K562 (cell line): ENCODE data around the gene CDCP1. TPM values are rescaled to one million over a fixed set of nuclear protein-coding genes. Genes with fewer than 3 reads are reported as not detected.

Source experiments
- MAZ ChIP-seq, 2 experiments: fragments of 450-650 bp in 1 of 2; sonication (generic) in 1 of 2; formaldehyde crosslinking; IDR thresholded peaks in 1 of 2; conservative IDR thresholded peaks in 1 of 2; 2 replicates each; pipeline versions ENCODE4 v1.4.0 to v1.5.0; 2020; ENCODE audit warnings: mild to moderate bottlenecking in 1 of 2, missing genetic modification reagents in 1 of 2
- RAD21 ChIP-seq, 2 experiments: fragments of 250-450 bp in 1 of 2; fragments of 450-650 bp in 1 of 2; sonication (Bioruptor Pico) in 1 of 2; formaldehyde crosslinking in 1 of 2; IDR thresholded peaks in 1 of 2; conservative IDR thresholded peaks in 1 of 2; 2 replicates each; pipeline versions ENCODE4 v1.4.0 to v1.8.0; 2020 to 2022; ENCODE audit warnings: mild to moderate bottlenecking in 2 of 2, moderate library complexity in 1 of 2
- SMAD4 ChIP-seq: fragments of 250-450 bp; sonication (Bioruptor Pico); conservative IDR thresholded peaks from 2 replicates; pipeline ENCODE4 v1.8.0; 2021; ENCODE audit warnings: inconsistent platforms, mild to moderate bottlenecking, moderate library complexity
- THRAP3 ChIP-seq: fragments of 450-650 bp; IDR thresholded peaks from 2 replicates; pipeline ENCODE4 v1.6.1; 2016; ENCODE audit warnings: mild to moderate bottlenecking, inconsistent platforms, borderline replicate concordance
- ZNF175 ChIP-seq: fragments of 200-800 bp; sonication (Bioruptor generic); IDR thresholded peaks from 2 replicates; pipeline ENCODE4 v1.6.1; 2016; ENCODE audit warnings: low read depth, mild to moderate bottlenecking, missing genetic modification characterization, missing compliant biosample characterization
- polyA plus RNA-seq, 8 experiments: library from polyadenylated mRNA; depleted of rRNA in 4 of 8; stranded (reverse) in 5 of 8; unstranded in 3 of 8; fragments of >200 nt; fragmentation: Nextera tagmentation in 2 of 8; fragmentation: Illumina TruSeq in 1 of 8; extraction: Ambion mirVana in 2 of 8; extraction: Trizol in 1 of 8; gene quantifications; 2 replicates each; pipeline versions ENCODE4 v1.2.1 to v1.2.3, GENCODE V29; 2011 to 2014; ENCODE audit warnings: inconsistent platforms in 1 of 8, missing spikeins in 1 of 8
- total RNA-seq, 7 experiments: library from RNA; depleted of rRNA in 6 of 7; stranded (reverse); fragments of >200 nt in 6 of 7; fragmentation: Illumina TruSeq in 2 of 7; extraction: Trizol in 2 of 7; gene quantifications; 2 replicates each; pipeline versions ENCODE4 v1.2.1 to v1.2.3, GENCODE V29; 2011 to 2021; ENCODE audit warnings: low replicate concordance in 1 of 7
- TF ChIP-seq, protein P1 (sequence below), 2 experiments: fragments of 450-650 bp; IDR thresholded peaks; 2 replicates each; pipeline ENCODE4 v1.6.1; 2016; ENCODE audit warnings: mild to moderate bottlenecking in 2 of 2, borderline replicate concordance in 1 of 2, low read depth in 1 of 2, moderate library complexity in 1 of 2
- TF ChIP-seq, protein P2 (sequence below): fragments of 450-650 bp; IDR thresholded peaks from 2 replicates; pipeline ENCODE4 v1.6.1; 2018; ENCODE audit warnings: mild to moderate bottlenecking, low read depth; ENCODE audit not compliant: partially characterized antibody

CDCP1 gene
- total and polyA plus RNA-seq, 9 of the 15 experiments (the other 6 are each of a cell fraction or from before 2014, with no cell fraction given), result 3.9 to 16.4 (median 5.2) TPM

DNA sequence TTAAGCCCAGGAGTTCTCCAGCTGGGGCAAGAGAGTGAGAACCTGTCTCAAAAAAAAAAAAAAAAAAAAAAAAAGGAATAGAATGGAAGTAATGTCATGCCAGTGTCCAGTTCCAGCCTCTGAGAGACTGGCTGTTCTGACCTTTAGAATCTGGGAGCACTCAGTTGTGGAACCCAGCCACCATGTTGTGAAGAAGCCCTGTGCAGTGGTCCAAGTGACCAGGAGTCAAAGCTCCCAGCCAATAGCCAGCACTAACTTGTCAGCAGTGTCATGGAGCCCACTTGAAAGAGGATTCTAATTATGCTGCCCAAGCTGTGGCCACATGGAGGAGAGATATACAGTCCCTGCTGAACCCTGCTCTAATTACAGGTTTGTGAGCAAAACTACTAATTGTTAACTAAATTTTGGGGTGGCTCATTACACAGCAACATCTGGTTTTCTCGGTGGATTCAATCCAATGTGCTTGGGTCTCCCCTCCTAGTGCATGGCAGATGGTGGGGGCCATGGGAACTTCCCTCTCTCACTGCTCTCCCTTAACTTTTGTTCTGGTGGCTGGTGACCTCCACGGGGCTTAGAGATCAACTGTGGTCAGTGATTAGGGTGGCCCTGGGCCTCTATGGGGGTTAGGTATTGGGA, 64.6 kb downstream of the CDCP1 start (continued):
- TF ChIP-seq, protein P1, sequence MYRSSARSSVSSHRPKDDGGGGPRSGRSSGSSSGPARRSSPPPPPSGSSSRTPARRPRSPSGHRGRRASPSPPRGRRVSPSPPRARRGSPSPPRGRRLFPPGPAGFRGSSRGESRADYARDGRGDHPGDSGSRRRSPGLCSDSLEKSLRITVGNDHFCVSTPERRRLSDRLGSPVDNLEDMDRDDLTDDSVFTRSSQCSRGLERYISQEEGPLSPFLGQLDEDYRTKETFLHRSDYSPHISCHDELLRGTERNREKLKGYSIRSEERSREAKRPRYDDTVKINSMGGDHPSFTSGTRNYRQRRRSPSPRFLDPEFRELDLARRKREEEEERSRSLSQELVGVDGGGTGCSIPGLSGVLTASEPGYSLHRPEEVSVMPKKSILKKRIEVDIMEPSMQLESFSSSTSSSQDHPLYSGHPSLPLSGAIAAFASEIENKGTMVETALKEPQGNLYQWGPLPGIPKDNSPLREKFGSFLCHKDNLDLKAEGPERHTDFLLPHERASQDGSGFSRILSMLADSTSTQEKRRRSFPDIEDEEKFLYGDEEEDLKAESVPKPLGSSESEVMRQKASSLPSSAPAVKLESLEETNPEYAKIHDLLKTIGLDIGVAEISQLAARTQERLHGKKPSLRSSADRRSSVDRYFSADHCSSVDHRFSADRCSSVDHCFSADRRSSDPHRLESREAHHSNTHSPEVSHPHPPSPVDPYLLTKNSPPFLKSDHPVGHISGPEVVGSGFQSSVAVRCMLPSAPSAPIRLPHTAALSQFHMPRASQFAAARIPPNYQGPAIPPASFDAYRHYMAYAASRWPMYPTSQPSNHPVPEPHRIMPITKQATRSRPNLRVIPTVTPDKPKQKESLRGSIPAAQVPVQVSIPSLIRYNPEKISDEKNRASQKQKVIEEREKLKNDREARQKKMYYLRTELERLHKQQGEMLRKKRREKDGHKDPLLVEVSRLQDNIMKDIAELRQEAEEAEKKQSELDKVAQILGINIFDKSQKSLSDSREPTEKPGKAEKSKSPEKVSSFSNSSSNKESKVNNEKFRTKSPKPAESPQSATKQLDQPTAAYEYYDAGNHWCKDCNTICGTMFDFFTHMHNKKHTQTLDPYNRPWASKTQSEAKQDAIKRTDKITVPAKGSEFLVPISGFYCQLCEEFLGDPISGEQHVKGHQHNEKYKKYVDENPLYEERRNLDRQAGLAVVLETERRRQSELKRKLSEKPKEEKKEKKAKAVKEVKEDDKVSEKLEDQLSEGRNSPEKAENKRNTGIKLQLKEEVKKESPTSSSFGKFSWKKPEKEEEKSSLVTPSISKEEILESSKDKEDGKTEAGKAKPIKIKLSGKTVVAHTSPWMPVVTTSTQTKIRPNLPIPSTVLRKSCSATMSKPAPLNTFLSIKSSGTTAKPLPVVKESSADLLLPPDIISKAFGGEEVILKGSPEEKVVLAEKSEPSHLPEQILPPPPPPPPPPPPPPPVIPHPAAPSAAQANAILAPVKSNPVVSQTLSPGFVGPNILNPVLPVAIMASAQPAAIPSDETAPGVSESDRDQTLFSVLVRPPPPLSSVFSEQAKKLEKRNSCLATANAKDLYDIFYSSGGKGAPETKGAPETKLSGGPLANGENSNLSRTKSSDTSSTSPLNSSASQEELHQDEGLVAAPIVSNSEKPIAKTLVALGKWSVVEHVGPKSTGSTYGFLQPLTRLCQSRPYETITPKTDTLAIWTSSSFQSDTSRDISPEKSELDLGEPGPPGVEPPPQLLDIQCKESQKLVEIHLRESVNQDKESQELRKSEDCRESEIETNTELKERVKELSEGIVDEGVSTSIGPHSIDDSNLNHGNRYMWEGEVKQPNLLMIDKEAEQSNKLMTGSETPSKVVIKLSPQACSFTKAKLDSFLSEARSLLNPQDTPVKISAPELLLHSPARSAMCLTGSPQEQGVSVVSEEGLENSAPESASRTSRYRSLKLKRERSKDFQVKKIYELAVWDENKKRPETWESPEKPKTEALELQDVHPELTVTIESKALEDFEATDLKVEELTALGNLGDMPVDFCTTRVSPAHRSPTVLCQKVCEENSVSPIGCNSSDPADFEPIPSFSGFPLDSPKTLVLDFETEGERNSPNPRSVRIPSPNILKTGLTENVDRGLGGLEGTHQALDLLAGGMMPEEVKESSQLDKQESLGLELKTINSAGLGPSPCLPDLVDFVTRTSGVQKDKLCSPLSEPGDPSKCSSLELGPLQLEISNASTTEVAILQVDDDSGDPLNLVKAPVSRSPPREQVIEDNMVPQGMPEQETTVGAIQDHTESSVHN (IDR thresholded peaks at IDR 0.05; ENCODE audit: borderline replicate concordance in 1 of 2, low read depth in 1 of 2), result no peak
- TF ChIP-seq ZNF175 (peak; percentile 26; the same call in 1 of the 2 replicates), SMAD4 (CRISPR knock-in tag) (0 out of 2 replicates have a peak, but pooled peaks have one; percentile 48), RAD21 (CRISPR knock-in tag; conservative IDR thresholded peaks at IDR 0.05 in 1 of 2, IDR thresholded peaks at IDR 0.05 in 1 of 2) (0 out of 4 replicates have a peak, but pooled peaks of 1 of the 2 experiments have one; percentile 8), THRAP3 (no peak), MAZ (CRISPR knock-in tag; conservative IDR thresholded peaks at IDR 0.05 in 1 of 2, IDR thresholded peaks at IDR 0.05 in 1 of 2) (0 out of 4 replicates have a peak, but pooled peaks of 1 of the 2 experiments have one; percentile 15)
- TF ChIP-seq, protein P2, sequence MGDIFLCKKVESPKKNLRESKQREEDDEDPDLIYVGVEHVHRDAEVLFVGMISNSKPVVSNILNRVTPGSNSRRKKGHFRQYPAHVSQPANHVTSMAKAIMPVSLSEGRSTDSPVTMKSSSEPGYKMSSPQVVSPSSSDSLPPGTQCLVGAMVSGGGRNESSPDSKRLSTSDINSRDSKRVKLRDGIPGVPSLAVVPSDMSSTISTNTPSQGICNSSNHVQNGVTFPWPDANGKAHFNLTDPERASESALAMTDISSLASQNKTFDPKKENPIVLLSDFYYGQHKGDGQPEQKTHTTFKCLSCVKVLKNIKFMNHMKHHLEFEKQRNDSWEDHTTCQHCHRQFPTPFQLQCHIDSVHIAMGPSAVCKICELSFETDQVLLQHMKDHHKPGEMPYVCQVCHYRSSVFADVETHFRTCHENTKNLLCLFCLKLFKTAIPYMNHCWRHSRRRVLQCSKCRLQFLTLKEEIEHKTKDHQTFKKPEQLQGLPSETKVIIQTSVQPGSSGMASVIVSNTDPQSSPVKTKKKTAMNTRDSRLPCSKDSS, result no peak
- TF ChIP-seq, all 486 proteins: peak for 8
